ENCODE results near the gene NBPF14. TPM values are rescaled to one million over a fixed set of nuclear protein-coding genes. Genes with fewer than 3 reads are reported as not detected.

NBPF14 gene, protein sequence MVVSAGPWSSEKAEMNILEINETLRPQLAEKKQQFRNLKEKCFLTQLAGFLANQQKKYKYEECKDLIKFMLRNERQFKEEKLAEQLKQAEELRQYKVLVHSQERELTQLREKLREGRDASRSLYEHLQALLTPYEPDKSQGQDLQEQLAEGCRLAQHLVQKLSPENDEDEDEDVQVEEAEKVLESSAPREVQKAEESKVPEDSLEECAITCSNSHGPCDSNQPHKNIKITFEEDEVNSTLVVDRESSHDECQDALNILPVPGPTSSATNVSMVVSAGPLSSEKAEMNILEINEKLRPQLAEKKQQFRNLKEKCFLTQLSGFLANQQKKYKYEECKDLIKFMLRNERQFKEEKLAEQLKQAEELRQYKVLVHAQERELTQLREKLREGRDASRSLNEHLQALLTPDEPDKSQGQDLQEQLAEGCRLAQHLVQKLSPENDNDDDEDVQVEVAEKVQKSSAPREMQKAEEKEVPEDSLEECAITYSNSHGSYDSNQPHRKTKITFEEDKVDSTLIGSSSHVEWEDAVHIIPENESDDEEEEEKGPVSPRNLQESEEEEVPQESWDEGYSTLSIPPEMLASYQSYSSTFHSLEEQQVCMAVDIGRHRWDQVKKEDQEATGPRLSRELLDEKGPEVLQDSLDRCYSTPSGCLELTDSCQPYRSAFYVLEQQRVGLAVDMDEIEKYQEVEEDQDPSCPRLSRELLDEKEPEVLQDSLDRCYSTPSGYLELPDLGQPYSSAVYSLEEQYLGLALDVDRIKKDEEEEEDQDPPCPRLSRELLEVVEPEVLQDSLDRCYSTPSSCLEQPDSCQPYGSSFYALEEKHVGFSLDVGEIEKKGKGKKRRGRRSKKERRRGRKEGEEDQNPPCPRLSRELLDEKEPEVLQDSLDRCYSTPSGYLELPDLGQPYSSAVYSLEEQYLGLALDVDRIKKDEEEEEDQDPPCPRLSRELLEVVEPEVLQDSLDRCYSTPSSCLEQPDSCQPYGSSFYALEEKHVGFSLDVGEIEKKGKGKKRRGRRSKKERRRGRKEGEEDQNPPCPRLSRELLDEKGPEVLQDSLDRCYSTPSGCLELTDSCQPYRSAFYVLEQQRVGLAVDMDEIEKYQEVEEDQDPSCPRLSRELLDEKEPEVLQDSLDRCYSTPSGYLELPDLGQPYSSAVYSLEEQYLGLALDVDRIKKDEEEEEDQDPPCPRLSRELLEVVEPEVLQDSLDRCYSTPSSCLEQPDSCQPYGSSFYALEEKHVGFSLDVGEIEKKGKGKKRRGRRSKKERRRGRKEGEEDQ (N-terminal part only)
- total RNA-seq: 13.6 and 14.6 TPM in 2 replicates

DNA sequence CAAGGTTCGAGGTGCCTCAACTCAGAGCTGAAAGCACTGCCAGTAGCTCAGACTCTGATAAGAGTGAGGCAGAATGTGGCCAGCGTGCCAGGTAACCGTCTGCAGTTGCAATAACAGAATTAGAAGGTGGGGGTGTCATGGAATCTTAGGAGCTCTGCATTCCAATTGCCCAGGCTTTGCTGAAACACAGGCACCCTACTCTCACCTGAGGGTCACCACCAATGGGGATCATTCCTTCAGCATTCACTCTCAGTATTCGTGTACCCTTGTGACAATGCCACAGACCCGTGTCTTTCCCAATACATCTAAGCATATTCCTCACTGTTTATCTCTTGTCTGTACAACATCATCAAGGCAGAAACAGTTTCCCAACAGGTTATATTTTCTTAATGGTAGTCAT, at the start of gene NBPF14:
NBPF14 (minus strand) TSS at position 101 of the 400 bp plus-strand sequence. CDS start 294 bp downstream, outside the sequence.

DNA sequence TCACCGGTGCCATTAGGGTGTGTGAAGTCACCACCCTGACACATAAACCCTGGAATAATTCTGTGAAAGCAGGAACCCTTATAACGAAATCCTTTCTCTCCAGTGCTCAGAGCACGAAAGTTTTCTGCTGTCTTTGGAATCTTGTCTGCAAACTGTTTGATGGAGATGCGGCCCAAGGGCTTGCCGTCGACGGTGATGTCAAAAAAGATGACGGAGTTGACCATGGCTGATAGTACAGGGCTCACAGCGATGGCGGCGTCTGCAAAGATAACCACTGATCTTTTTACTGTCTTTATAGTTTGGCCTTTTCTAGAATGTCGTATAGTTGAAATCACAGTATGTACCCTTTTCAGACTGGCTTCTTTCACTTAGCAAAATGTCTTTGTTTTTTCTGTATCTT, 112.8 kb downstream of the NBPF14 start, which contains the start of gene PPIAL4G:
PPIAL4G (minus strand) TSS at position 274 of the 400 bp plus-strand sequence; CDS start at position 224, 50 bp downstream.

Small RNA genes lying within 50 kb of the gene (small RNA-seq; reads per million reads assigned to genes)
- 24.4 reads per million, percentile 96 among the genes with 10 or more reads in this experiment for gene RF00003

Other genes starting within 250 kb of the NBPF14 start
- gene PPIAL4G, start 112.7 kb downstream of the NBPF14 start, total RNA-seq: not detected in 2 replicates
- gene NUDT4B, start 152.8 kb upstream of the NBPF14 start, total RNA-seq: 76.2 and 91.2 TPM in 2 replicates
- 18.8 and 30.9 TPM in 2 replicates for gene PDE4DIP, start 248.4 kb upstream of the NBPF14 start, total RNA-seq

Data from thoracic aorta endothelial cell (primary cell).